NCI-H2196 treated with DMSO at 0.1 percent for 48 hours (cell line): Measurements from ENCODE around the gene SLCO1A2.

Experiments
- DNase-seq: peaks from one replicate; lab custom pipeline; 2025; ENCODE audit not compliant: unreplicated experiment; lab: John Stamatoyannopoulos, UW

Gene SLCO1A2

GRCh38 chr12:21330682-21331253 is 3.9 kb downstream of the SLCO1A2 start:
- no peak for DNase-seq

- no peak for DNase-seq
These were observed 6.1 kb downstream of the SLCO1A2 start for GRCh38 chr12:21328578-21328977.

DNA sequence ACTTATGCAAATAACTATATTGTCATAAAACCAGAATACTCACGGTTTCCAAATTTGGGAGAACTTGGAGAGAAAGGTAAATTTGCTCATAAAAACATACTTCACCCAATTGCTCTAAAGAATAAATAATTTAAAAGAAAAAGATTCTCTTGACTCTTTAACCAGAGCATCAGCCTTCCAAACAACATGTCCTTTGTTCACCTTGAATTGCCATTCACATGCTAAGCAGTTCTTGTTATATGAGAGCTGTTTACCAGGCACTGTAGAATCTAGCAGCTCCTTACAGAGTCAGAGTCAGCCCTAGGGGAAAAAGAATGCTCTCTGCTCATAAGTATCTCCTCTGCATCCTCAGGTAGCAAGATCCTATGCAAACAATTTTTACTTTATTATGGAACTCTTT is 10.2 kb downstream of the SLCO1A2 start:
- no peak for DNase-seq

- DNase-seq: no peak
These were observed 11.0 kb downstream of the SLCO1A2 start for GRCh38 chr12:21323736-21324135.

- no peak for DNase-seq
These were observed 25.9 kb downstream of the SLCO1A2 start for GRCh38 chr12:21308785-21309184.

DNA sequence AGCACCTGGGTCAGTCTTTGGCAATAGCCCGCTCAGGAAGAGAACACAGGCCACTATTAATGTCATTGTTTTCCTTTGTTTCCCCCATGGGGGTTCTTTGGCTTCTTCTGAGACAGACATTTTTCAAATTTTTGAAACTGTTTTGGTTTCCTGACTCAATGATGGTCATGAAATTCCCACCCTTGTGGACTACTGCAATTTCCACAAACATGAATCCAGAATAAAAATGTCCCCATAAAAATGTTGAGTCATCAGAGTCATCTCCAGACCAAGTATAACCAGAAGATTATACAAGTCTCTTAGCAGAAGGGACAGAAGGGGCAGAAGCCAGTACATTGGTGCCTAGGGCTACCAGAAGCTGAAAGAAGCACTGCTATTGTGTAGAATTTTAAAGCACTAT is 29.1 kb downstream of the SLCO1A2 start:
- DNase-seq: no peak

DNA sequence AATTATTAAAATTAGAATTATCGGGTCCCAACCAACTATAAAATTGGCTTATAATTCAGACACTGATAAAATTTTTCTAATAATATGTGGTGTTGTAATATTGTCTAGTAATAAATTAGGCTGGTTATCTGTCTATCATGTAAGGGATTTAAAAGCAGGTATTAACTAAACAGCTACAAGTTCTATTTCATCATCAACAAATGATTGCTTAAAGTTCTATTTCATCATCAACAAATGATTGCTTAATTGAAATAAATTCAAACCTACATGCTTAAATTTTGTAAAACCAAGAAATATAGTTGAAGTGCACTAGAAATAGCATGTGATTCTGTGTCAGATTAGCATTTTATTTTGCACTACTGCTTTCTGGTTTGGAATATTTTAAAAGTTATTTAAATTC is 34.1 kb downstream of the SLCO1A2 start:
- DNase-seq: no peak

GRCh38 chr12:21296751-21297406 is 37.8 kb downstream of the SLCO1A2 start:
- peak; percentile 35 for DNase-seq

GRCh38 chr12:21296348-21296747 is 38.4 kb downstream of the SLCO1A2 start:
- DNase-seq: no peak

- DNase-seq: no peak
These were observed 40.5 kb downstream of the SLCO1A2 start for GRCh38 chr12:21294176-21294575.

- no peak for DNase-seq
These were observed 42.6 kb downstream of the SLCO1A2 start for GRCh38 chr12:21292111-21292510.

GRCh38 chr12:21289698-21290097 is 45.0 kb downstream of the SLCO1A2 start:
- DNase-seq: no peak

GRCh38 chr12:21276826-21277225 is 57.9 kb downstream of the SLCO1A2 start:
- DNase-seq: no peak

GRCh38 chr12:21265932-21266331 is 68.8 kb downstream of the SLCO1A2 start:
- DNase-seq: no peak

DNA sequence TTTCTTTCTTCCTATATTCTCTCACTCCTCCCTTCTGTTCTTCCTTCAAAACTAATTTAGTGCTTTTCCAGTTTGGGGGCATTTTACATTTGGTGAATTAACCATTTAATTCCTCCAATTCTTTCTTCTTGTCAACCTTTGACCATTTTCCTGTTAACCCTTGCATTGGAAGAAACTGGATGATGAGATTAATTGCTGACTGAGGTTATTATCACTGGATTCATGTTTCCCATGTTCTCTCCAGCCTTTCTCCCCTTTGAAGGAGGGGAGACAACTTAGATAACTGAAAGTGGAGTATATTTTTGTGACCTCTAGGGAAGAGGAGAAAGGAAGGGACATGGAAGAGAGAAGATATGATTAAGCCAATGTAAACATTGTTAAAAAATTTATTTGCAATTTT is 70.5 kb downstream of the SLCO1A2 start:
- no peak for DNase-seq

- DNase-seq: no peak
These were observed 77.5 kb downstream of the SLCO1A2 start for GRCh38 chr12:21257172-21257571.

DNA sequence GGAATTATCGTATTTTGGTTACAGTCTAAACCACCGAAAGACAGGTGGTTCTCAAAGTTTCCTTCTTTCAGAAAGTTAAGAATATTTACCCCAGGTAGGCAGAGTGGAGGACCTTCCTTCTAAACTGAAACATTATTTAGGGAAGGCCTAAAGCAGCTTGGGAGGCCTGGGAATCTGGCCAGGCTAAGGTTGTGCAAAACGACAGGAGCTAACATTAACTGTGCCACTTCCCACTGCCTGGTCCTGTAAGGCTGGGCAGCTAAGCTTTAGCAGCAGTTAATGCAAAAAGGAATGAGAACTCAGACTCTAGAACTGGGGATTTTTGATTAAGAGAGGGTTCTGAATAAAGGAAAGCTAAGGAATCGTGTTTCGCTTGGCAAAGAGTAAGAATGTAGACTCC is 82.6 kb downstream of the SLCO1A2 start:
- DNase-seq: no peak

- peak; percentile 22 for DNase-seq
These were observed 86.0 kb downstream of the SLCO1A2 start for GRCh38 chr12:21248679-21249078.

GRCh38 chr12:21239866-21240265 is 94.9 kb downstream of the SLCO1A2 start:
- DNase-seq: no peak

DNA sequence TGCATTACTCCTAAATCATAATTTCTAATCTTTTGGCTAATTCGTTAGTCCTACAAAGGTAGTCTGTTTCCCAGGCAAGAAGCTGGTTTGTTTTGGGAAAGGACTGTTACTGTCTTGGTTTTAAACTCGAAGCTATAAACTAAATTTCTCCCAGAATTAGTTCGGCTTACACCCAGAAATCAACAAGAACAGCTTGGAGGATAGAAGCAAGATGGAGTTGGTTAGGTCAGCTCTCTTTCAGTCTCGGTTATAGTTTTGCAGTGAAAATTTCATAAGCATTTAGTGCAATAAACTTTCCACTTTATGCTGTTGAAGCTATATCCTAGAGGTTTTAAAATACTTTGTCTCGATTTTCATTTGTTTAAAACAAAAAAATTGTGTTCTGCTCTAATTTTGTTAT is 100.3 kb downstream of the SLCO1A2 start:
- no peak for DNase-seq

GRCh38 chr12:21223930-21224329 is 110.8 kb downstream of the SLCO1A2 start:
- DNase-seq: no peak

DNA sequence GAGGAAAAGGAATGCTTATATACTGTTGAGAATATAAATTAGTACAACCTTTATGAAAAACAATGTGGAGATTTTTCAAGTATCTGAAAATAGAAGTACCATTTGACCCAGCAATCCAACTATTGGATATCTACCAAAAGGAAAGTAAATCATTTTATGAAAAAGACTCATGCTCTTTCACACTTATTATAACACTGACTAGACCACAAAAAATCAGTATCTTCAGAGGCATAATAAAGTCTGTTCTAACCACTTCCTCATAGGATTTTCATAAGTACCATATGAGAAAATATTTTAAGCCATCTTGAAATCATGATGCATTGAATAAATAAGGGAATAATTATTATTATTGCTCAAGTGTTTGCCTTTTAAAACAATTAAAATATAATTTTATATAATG is 112.9 kb downstream of the SLCO1A2 start:
- DNase-seq: no peak

DNA sequence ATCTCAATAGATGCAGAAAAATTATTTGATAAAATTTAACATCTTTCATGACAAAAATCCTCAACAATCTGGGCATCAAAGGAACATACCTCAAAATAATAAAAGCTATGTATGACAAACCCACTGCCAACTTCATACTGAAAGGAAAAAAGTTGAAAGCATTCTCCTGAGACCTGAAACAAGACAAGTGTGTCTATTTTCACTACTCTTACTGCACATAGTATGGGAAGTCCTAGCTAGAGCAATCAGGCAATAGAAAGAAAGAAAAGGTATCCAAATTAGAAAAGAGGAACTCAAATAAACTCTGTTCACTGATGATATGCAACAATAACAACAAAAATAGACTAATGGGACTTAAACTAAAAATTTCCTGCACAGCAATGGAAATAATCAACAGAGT is 113.6 kb downstream of the SLCO1A2 start:
- DNase-seq: no peak
